Kidney glomerular epithelial cell (primary cell): Measurements from ENCODE around the gene PKN1.
A peak's percentile ranks its signal among the peaks of the same experiment; 100 is the strongest.

Experiments used
- DNase-seq: peaks from one replicate; lab custom pipeline; 2025; lab: John Stamatoyannopoulos, UW

Gene PKN1

DNA sequence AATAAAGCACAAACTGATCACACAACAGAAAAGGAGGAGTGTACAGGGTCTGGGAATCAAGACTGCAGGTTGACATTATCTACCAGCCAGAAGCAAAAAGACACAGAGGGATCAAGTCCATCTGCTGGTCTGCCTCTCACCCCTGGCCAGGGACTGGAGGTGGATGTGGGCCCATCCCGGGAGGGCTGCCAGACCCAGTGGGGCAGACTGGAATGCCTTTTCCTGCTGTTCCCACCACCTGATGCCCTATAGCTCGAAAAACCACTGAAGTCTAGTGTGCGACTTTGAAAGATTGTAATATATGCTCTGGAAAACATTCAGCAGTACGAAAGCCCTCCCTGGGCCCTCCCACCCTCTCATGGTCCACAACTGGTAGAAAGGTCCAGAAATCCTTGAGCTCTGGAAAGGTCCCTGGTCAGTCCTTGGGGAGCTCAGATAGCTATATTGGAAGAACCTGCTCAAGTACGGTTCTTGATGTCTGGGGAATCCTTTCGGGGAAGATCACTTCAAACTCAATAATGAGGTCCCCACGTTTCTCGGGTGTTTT, 82.5 kb downstream of the PKN1 start:
- DNase-seq: no peak

- no peak for DNase-seq
These were observed 83.0 kb downstream of the PKN1 start for GRCh38 chr19:14516048-14516534.

GRCh38 chr19:14516746-14517438, 83.8 kb downstream of the PKN1 start:
- DNase-seq: no peak

DNA sequence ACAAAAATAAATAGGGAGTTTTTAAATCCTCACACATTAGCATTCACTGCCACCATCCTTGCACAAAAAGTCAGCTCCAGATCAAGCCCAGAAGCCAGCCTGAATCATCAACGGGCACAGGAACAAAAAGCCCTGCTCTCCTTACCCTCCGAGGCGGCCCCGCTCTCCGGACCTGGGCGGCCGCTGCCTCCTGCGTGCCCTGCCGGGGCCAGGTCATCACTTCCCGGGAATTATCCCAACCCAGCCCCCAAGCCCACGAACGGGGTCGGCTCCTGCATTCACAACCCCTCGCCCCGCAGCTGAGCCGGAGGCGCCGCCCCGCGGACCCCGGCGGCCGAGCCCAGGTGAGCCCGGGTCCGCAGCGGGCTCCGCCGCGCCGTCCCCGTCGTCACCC, 84.3 kb downstream of the PKN1 start:
- no peak for DNase-seq

- DNase-seq: peak; percentile 34
These were observed 84.9 kb downstream of the PKN1 start, which contains the start of gene DNAJB1 for GRCh38 chr19:14517840-14518505. Gene DNAJB1, minus strand, starts transcription at chr19:14518397. Its CDS starts 48 bp downstream, at chr19:14518349.

GRCh38 chr19:14519245-14519859, 86.2 kb downstream of the PKN1 start:
- no peak for DNase-seq

- peak; percentile 84 for DNase-seq
These were observed 86.8 kb downstream of the PKN1 start for GRCh38 chr19:14519860-14520407.

DNA sequence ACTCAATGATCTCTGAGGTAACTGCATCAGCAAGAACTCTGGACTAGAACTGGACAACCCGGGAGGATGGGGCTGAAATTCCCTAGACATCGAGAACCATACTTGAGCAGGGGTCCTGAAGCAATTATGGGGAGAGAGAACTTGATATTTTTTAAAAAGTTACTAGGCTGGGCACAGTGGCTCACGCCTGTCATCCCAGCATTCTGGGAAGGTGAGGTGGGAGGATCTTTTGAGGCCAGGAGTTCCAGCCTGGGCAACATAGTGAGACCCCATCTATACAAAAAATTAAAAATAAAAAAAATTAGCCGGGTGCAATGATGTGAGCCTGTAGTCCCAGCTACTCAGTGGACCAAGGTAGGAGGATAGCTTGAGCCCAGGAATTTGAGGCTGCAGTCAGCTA, 87.4 kb downstream of the PKN1 start:
- DNase-seq: no peak
